Measurements from ENCODE around the gene CFC1.
"Not testable (repeated sequence)": the region's sequence is repeated elsewhere in the genome, so short reads cannot be mapped to it uniquely, and the experiment has no call there.

The CFC1 gene

DNA sequence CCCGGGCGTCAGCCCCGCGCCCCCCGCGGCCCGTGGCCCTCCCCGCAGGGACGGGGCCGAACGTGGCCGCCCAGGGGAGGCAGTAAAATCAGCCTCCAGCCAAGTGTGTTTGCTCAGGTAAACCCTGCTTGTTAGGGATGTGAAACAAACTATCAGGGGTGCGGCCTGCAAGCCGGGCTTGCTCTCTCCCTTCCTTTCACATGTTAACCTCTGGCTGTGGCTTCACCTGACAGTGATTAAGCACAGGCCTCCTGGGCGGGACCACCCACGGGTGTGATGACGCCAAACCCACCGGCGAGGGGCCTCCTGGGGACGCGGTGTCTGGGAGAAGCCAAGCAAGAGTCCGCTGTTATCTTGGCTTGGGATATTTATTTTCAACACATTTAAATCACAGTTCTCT is 1.4 kb downstream of the CFC1 start:
- not testable (repeated sequence) for H3K9me3 ChIP-seq (ENCODE audit: control insufficient read depth, insufficient read depth, low read length); H3K4me3 ChIP-seq (ENCODE audit: low read depth, low read length); H3K4me1 ChIP-seq (ENCODE audit: control insufficient read depth, insufficient read depth, low read length); H3K9ac ChIP-seq (ENCODE audit: low read depth, low read length); H3K27me3 ChIP-seq (ENCODE audit: control insufficient read depth, insufficient read depth, low read length); H3K36me3 ChIP-seq (ENCODE audit: control insufficient read depth, insufficient read depth, low read length)

GRCh38 chr2:130596757-130597156 is 2.6 kb downstream of the CFC1 start:
- H3K4me3 ChIP-seq (ENCODE audit: low read depth, low read length); H3K36me3 ChIP-seq (ENCODE audit: control insufficient read depth, insufficient read depth, low read length); H3K9ac ChIP-seq (ENCODE audit: low read depth, low read length); H3K4me1 ChIP-seq (ENCODE audit: control insufficient read depth, insufficient read depth, low read length); H3K27me3 ChIP-seq (ENCODE audit: control insufficient read depth, insufficient read depth, low read length); H3K9me3 ChIP-seq (ENCODE audit: control insufficient read depth, insufficient read depth, low read length): not testable (repeated sequence)

- not testable (repeated sequence) for H3K36me3 ChIP-seq (ENCODE audit: control insufficient read depth, insufficient read depth, low read length); H3K9me3 ChIP-seq (ENCODE audit: control insufficient read depth, insufficient read depth, low read length); H3K9ac ChIP-seq (ENCODE audit: low read depth, low read length); H3K4me3 ChIP-seq (ENCODE audit: low read depth, low read length); H3K27me3 ChIP-seq (ENCODE audit: control insufficient read depth, insufficient read depth, low read length); H3K4me1 ChIP-seq (ENCODE audit: control insufficient read depth, insufficient read depth, low read length)
These were observed 5.4 kb downstream of the CFC1 start for GRCh38 chr2:130594011-130594410.

GRCh38 chr2:130592791-130593414 is 6.5 kb downstream of the CFC1 start:
- not testable (repeated sequence) for H3K27me3 ChIP-seq (ENCODE audit: control insufficient read depth, insufficient read depth, low read length); H3K36me3 ChIP-seq (ENCODE audit: control insufficient read depth, insufficient read depth, low read length); H3K4me3 ChIP-seq (ENCODE audit: low read depth, low read length); H3K9ac ChIP-seq (ENCODE audit: low read depth, low read length); H3K4me1 ChIP-seq (ENCODE audit: control insufficient read depth, insufficient read depth, low read length); H3K9me3 ChIP-seq (ENCODE audit: control insufficient read depth, insufficient read depth, low read length)

DNA sequence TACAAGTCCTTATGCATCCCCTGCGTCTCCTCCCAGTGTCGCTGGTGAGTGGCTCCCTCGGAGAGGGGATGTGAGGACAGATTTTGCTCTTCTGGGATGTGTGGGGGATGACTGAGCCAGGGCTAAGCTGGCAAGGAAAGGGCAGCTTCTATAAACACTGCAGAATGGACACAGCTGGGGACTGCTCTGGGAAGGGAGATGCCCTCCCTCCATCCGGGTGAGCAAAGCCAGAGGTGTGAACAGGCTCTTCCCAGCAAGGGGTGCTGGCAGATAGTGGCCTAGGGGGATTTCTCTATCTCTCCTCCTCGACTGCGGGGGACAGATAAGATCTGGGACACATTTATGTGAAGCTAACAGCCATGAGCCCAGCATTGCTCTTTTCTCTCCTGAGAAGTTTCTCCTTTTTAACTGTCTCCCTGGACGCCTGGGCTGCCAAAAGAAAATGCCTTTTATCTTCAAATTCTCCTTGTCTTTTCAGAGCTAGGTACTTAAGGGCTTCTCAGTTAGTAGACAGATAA is 8.5 kb downstream of the CFC1 start:
- H3K4me1 ChIP-seq (ENCODE audit: control insufficient read depth, insufficient read depth, low read length); H3K9me3 ChIP-seq (ENCODE audit: control insufficient read depth, insufficient read depth, low read length); H3K36me3 ChIP-seq (ENCODE audit: control insufficient read depth, insufficient read depth, low read length); H3K27me3 ChIP-seq (ENCODE audit: control insufficient read depth, insufficient read depth, low read length); H3K9ac ChIP-seq (ENCODE audit: low read depth, low read length); H3K4me3 ChIP-seq (ENCODE audit: low read depth, low read length): not testable (repeated sequence)

DNA sequence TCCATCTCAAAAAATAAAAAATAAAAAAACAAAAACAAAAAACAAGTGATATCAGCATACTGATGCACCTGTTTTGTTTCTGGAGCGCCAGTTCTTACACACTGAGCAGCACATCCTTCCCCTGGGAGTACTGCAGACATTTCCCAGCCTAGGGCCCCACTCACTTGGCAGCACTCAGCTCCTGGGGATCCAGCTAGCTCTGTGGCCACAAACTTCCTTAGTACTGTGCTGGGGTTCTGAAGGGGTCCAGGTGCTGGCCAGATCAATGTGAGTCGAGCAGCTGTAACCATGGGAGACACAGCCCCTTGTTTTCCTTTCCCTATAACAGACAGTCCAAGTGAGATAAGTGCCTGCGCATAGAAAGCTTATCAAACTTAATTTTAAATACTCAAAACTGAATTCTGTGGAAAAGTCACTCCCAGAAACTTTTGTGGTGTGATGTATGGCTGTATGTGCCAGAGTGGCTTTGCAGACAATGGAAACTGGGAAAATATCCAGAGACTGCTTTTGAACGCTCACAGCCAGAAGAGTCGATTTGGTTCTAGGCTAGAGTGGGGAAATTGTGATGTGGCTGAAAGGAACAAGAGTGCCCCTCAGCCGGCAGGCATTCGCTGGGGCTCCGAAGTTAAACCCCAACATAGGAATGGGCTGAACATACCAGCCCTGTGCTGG is 9.1 kb downstream of the CFC1 start:
- H3K9ac ChIP-seq (ENCODE audit: low read depth, low read length); H3K4me3 ChIP-seq (ENCODE audit: low read depth, low read length); H3K36me3 ChIP-seq (ENCODE audit: control insufficient read depth, insufficient read depth, low read length); H3K9me3 ChIP-seq (ENCODE audit: control insufficient read depth, insufficient read depth, low read length); H3K4me1 ChIP-seq (ENCODE audit: control insufficient read depth, insufficient read depth, low read length); H3K27me3 ChIP-seq (ENCODE audit: control insufficient read depth, insufficient read depth, low read length): not testable (repeated sequence)

GRCh38 chr2:130588688-130589458 is 10.5 kb downstream of the CFC1 start:
- H3K36me3 ChIP-seq (ENCODE audit: control insufficient read depth, insufficient read depth, low read length); H3K27me3 ChIP-seq (ENCODE audit: control insufficient read depth, insufficient read depth, low read length); H3K9me3 ChIP-seq (ENCODE audit: control insufficient read depth, insufficient read depth, low read length); H3K4me3 ChIP-seq (ENCODE audit: low read depth, low read length); H3K9ac ChIP-seq (ENCODE audit: low read depth, low read length); H3K4me1 ChIP-seq (ENCODE audit: control insufficient read depth, insufficient read depth, low read length): not testable (repeated sequence)

- H3K4me3 ChIP-seq (ENCODE audit: low read depth, low read length); H3K9ac ChIP-seq (ENCODE audit: low read depth, low read length); H3K4me1 ChIP-seq (ENCODE audit: control insufficient read depth, insufficient read depth, low read length); H3K36me3 ChIP-seq (ENCODE audit: control insufficient read depth, insufficient read depth, low read length); H3K9me3 ChIP-seq (ENCODE audit: control insufficient read depth, insufficient read depth, low read length); H3K27me3 ChIP-seq (ENCODE audit: control insufficient read depth, insufficient read depth, low read length): not testable (repeated sequence)
These were observed 14.6 kb downstream of the CFC1 start for GRCh38 chr2:130584726-130585125.

DNA sequence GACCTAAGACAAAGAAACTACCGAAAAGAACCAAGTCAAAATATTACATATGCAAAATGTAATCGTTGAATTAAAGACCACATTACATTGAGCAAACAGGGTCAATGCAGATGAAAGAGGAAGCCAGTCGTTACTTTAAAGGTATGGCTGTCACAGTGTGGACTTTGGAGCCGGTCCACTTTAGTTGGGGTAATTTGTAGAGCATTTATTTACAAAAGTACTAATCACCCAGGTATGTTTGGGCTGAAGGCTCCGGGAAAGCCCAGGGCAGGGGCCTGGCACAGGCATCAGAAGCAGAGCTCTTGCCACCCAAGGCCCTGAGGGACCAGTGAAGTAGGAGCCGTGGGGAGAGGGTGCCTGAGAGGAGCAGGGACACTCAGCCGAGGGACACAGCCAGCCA is 15.8 kb downstream of the CFC1 start:
- not testable (repeated sequence) for H3K36me3 ChIP-seq (ENCODE audit: control insufficient read depth, insufficient read depth, low read length); H3K4me1 ChIP-seq (ENCODE audit: control insufficient read depth, insufficient read depth, low read length); H3K4me3 ChIP-seq (ENCODE audit: low read depth, low read length); H3K9ac ChIP-seq (ENCODE audit: low read depth, low read length); H3K9me3 ChIP-seq (ENCODE audit: control insufficient read depth, insufficient read depth, low read length); H3K27me3 ChIP-seq (ENCODE audit: control insufficient read depth, insufficient read depth, low read length)

- not testable (repeated sequence) for H3K36me3 ChIP-seq (ENCODE audit: control insufficient read depth, insufficient read depth, low read length); H3K9me3 ChIP-seq (ENCODE audit: control insufficient read depth, insufficient read depth, low read length)
These were observed 16.4 kb downstream of the CFC1 start for GRCh38 chr2:130582970-130583369.

DNA sequence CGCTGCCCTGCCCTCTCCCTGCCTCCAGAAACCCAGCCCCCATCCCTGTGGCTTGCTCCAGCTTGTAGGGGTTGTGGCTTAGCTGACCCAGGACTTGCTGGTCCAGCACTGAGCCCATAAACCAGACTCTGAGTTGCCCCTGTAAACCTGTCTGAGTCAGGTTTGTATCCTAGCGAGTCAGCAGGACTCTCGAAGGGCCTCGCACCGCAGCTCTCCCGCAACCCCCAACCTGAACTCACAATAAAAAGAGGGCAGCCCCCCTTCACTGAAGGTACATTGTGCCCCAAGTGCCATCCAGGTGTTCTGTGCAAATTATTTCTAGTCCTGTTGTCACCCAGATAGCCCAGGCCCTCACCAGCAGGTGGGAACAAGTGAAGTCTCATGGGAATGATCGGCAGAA is 17.9 kb downstream of the CFC1 start:
- H3K9me3 ChIP-seq (ENCODE audit: control insufficient read depth, insufficient read depth, low read length); H3K4me1 ChIP-seq (ENCODE audit: control insufficient read depth, insufficient read depth, low read length); H3K36me3 ChIP-seq (ENCODE audit: control insufficient read depth, insufficient read depth, low read length); H3K9ac ChIP-seq (ENCODE audit: low read depth, low read length); H3K27me3 ChIP-seq (ENCODE audit: control insufficient read depth, insufficient read depth, low read length); H3K4me3 ChIP-seq (ENCODE audit: low read depth, low read length): not testable (repeated sequence)

More at GRCh38 chr2:130582970-130583369, 16.4 kb downstream of the CFC1 start:
- not testable (repeated sequence) for H3K4me3 ChIP-seq (ENCODE audit: low read depth, low read length); H3K27me3 ChIP-seq (ENCODE audit: control insufficient read depth, insufficient read depth, low read length); H3K4me1 ChIP-seq (ENCODE audit: control insufficient read depth, insufficient read depth, low read length); H3K9ac ChIP-seq (ENCODE audit: low read depth, low read length)

- H3K9me3 ChIP-seq (ENCODE audit: control insufficient read depth, insufficient read depth, low read length); H3K9ac ChIP-seq (ENCODE audit: low read depth, low read length); H3K27me3 ChIP-seq (ENCODE audit: control insufficient read depth, insufficient read depth, low read length); H3K4me3 ChIP-seq (ENCODE audit: low read depth, low read length); H3K4me1 ChIP-seq (ENCODE audit: control insufficient read depth, insufficient read depth, low read length); H3K36me3 ChIP-seq (ENCODE audit: control insufficient read depth, insufficient read depth, low read length): not testable (repeated sequence)
These were observed 20.3 kb downstream of the CFC1 start for GRCh38 chr2:130579121-130579520.
